Measurements from ENCODE around the gene PTPN9.

GRCh38 chr15:75591655-75592364 lies 12.7 kb upstream of the PTPN9 start:
- no peak for TF ChIP-seq CTCF (IDR thresholded peaks at IDR 0.05 in 4 of 5, conservative IDR thresholded peaks at IDR 0.05 in 1 of 5)
- no peak for TF ChIP-seq POLR2A (IDR thresholded peaks at IDR 0.05)

Measured in gastrocnemius medialis (tissue), 4 donors.